Mucosa of descending colon (tissue), 3 donors: ENCODE results near the gene SMPD1. TPM values are rescaled to one million over a fixed set of nuclear protein-coding genes. Genes with fewer than 3 reads are reported as not detected.

ENCODE experiments used
- ATAC-seq: fragments of 200-7000 bp; cut with Tn5 transposase; one replicate; pipeline ENCODE4 v1.9.1; 2020; ENCODE audit warnings: mild to moderate bottlenecking, moderate library complexity
- DNase-seq, 3 donors: peaks; one replicate each; pipeline ENCODE4 v3.0.0-alpha.2; 2020
- H3K36me3 ChIP-seq: fragments of 200-600 bp; one replicate; pipeline ENCODE4 v1.8.0; 2021; ENCODE audit warnings: low read depth, mild to moderate bottlenecking
- H3K4me1 ChIP-seq: fragments of 200-600 bp; one replicate; pipeline ENCODE4 v1.8.0; 2021; ENCODE audit warnings: low read depth, mild to moderate bottlenecking
- H3K4me3 ChIP-seq: fragments of 200-600 bp; one replicate; pipeline ENCODE4 v1.8.0; 2021; ENCODE audit warnings: mild to moderate bottlenecking
- H3K9me3 ChIP-seq: fragments of 200-600 bp; one replicate; pipeline ENCODE4 v1.8.0; 2021; ENCODE audit warnings: mild to moderate bottlenecking
- intact Hi-C, 2 donors: fragments of 100-400 bp; cut with DNase I in 1 of 2; cut with micrococcal nuclease in 1 of 2; formaldehyde crosslinking; loops; one replicate each; pipeline versions ENCODE4 v1.11.0 to v1.11.1; 2022; cut with DNase I, micrococcal nuclease
- total RNA-seq, 3 donors: library from RNA; stranded (reverse); fragmentation: NEBNext Ultra II Directional in 2 of 3; extraction: Animal tissue kit (Norgen Biotek cat#: 25700) in 2 of 3; gene quantifications; one replicate each; pipeline versions ENCODE4 v1.2.1 to v1.2.4, GENCODE V29; 2021 to 2023
- TF ChIP-seq, protein P1 (sequence below): fragments of 200-600 bp; IDR thresholded peaks from one replicate; pipeline ENCODE4 v1.8.0; 2022; ENCODE audit warnings: antibody characterized with exemption, mild to moderate bottlenecking
- donor health status: DM: no; HTN: no; CAD: no; lungs with moderate emphysema.
- donor health status: DM: no; HTN: no; CAD: no.
- donor health status: DM: no; HTN: yes; CAD: no.

The SMPD1 gene
- total RNA-seq, 3 donors from 2014 or later, result 45.3 to 86.6 (median 62.0) TPM

GRCh38 chr11:6397636-6398035 is 7.4 kb downstream of the SMPD1 start:
- DNase-seq, result no peak
- Histone ChIP-seq H3K4me3 (no peak overlapping the region), H3K4me1 (no peaks in the 10 kb centered on the region), H3K9me3 (no peaks in the 10 kb centered on the region), H3K36me3 (no peaks in the 10 kb centered on the region)
- intact Hi-C loops, result no loop called here
- ATAC-seq, result no peak
- TF ChIP-seq, protein P1, sequence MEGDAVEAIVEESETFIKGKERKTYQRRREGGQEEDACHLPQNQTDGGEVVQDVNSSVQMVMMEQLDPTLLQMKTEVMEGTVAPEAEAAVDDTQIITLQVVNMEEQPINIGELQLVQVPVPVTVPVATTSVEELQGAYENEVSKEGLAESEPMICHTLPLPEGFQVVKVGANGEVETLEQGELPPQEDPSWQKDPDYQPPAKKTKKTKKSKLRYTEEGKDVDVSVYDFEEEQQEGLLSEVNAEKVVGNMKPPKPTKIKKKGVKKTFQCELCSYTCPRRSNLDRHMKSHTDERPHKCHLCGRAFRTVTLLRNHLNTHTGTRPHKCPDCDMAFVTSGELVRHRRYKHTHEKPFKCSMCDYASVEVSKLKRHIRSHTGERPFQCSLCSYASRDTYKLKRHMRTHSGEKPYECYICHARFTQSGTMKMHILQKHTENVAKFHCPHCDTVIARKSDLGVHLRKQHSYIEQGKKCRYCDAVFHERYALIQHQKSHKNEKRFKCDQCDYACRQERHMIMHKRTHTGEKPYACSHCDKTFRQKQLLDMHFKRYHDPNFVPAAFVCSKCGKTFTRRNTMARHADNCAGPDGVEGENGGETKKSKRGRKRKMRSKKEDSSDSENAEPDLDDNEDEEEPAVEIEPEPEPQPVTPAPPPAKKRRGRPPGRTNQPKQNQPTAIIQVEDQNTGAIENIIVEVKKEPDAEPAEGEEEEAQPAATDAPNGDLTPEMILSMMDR, result no peak

DNA sequence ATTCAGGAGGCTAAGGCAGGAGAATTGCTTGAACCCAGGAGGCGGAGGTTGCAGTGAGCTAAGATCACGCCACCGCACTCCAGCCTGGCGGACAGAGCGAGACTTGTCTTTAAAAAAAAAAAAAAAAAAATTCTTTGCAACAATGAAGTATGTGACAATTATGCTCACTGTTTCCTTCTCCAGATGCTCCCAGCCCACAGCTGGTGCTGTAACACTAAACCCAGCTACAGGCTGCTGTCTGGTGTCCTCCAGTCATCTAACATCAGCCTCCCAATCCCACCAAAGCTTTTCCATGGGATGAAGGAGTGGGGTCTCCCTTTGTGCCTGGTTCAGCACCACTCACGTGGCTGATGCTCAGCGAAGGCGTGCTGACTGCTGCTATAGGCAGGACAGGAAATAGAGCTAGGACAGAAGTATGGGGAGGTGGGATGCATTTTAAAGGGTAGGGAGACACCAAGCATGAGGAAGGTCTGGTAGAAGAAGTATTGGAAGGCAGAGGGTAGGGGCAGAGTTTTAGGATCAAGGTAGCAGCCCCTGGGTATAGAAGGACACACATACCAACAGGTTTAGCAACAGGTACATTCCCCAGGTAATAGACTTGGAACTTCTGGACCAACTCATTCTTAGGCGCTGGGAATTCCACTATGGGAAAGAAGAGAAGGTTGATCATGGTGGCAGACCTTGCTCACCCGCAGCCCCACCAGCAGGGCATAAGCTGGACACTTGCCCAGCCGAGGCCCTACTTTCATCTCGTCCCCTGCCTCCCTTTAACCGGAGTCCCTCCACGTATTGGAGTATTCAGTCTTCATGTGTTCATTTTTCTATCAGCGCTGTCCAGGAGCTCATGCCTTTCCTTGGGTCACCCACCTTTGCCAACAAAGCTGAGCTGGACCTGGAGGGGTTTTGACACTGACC is 10.4 kb downstream of the SMPD1 start:
- intact Hi-C loops, result no loop called here
- DNase-seq, result no peak
- no peak overlapping the region for H3K4me3 ChIP-seq
- no peaks in the 10 kb centered on the region for H3K36me3 ChIP-seq
- H3K9me3 ChIP-seq, result no peaks in the 10 kb centered on the region
- ATAC-seq, result no peak
- TF ChIP-seq, protein P1, result no peak
- H3K4me1 ChIP-seq, result no peaks in the 10 kb centered on the region

- no peak overlapping the region for H3K4me3 ChIP-seq
- no peaks in the 10 kb centered on the region for H3K9me3 ChIP-seq
- DNase-seq (no peak), ATAC-seq (no peak)
- H3K4me1 ChIP-seq, result peaks cover 4% of the 10 kb centered on the region
- TF ChIP-seq, protein P1, result no peak
- H3K36me3 ChIP-seq, result no peaks in the 10 kb centered on the region
- intact Hi-C loops, result no loop called here
These were observed 11.2 kb downstream of the SMPD1 start for GRCh38 chr11:6401464-6401863.

DNA sequence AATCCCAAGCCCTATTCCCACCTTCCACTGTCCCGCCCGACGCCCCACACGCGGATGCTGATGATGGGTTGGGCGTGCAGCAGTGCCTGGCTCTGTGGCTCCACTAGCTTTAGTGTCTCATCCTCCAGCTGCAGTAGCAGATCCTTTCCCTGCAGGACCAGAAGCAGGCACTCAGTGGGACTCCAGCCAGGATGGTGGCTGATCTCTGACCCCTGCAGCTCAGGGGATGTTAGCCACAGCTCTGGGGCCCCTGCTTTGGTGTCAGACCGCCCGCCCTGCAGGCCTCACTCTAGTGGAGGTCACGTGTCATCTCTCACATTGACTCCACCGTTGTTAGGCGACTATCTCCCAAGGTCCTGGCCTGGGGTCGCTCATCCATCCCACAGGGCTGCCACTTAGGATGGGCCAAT is 11.8 kb downstream of the SMPD1 start:
- Histone ChIP-seq H3K4me1 (peaks cover 4% of the 10 kb centered on the region), H3K9me3 (no peaks in the 10 kb centered on the region), H3K36me3 (no peaks in the 10 kb centered on the region), H3K4me3 (no peak overlapping the region)
- TF ChIP-seq, protein P1, result no peak
- intact Hi-C loops, result no loop called here
- peak; percentile 24 for ATAC-seq
- no peak for DNase-seq

DNA sequence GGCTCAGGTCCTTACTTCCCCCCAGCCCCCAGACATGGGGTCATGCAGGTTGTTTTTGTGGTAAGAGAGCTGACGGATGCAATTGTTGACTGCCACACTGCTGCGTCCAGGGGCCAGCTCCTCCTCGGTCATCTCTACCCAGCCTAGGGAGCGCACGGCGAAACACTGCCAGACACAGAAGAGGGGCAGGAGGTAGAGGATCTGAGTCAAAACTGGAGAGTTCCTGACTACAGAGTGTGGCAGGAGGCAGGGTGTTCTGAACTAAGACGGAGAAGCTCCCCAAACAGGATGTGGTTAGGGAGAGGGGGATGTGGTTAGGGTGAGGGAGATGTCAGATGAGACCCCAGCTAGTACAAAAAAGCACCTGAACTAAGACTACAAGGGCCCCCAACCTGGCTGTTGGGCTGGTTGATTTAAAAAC is 12.3 kb downstream of the SMPD1 start:
- Histone ChIP-seq H3K4me3 (no peak overlapping the region), H3K36me3 (no peaks in the 10 kb centered on the region), H3K9me3 (no peaks in the 10 kb centered on the region), H3K4me1 (peaks cover 4% of the 10 kb centered on the region)
- intact Hi-C loops, result no loop called here
- ATAC-seq, result peak; percentile 80
- TF ChIP-seq, protein P1, result no peak
- DNase-seq, result peak in 1 of 3 donors; percentile 45
